SK-N-SH (cell line): ENCODE measurements around the gene SRD5A1. TPM values are rescaled to one million over a fixed set of nuclear protein-coding genes. Genes with fewer than 3 reads are reported as not detected.

Experiments
- CTCF ChIA-PET: fragments of 300-600, 350-600 bp; formaldehyde crosslinking; extraction: SDS; loops from one replicate; lab custom pipeline; 2021; lab: Yijun Ruan, JAX
- POLR2A ChIA-PET: fragments of 350-600 bp; sonication (Branson Sonifier 250); formaldehyde crosslinking; extraction: SDS; loops from one replicate; lab custom pipeline; 2020; ENCODE audit warnings: antibody characterized with exemption, inconsistent platforms; lab: Yijun Ruan, JAX
- DNase-seq: peaks from one replicate; pipeline ENCODE4 v3.0.0; 2012
- H2AFZ ChIP-seq: fragments of 200-600 bp; sonication (generic); 2 replicates; pipeline ENCODE4 v1.8.1; 2016; ENCODE audit warnings: antibody characterized with exemption, mild to moderate bottlenecking, low read depth
- H3F3A ChIP-seq: fragments of 200-600 bp; sonication (generic); replicated peaks from 2 replicates; pipeline ENCODE3; 2016; ENCODE audit warnings: antibody characterized with exemption, mild to moderate bottlenecking; ENCODE audit not compliant: insufficient read depth
- H3K27ac ChIP-seq, 2 experiments: fragments of 200-500 bp in 1 of 2; fragments of 200-600 bp in 1 of 2; sonication (Bioruptor generic) in 1 of 2; sonication (generic), shearing (Covaris generic) in 1 of 2; 2 replicates each; pipeline versions ENCODE4 v1.5.1 to v1.6.1; 2014 to 2016; ENCODE audit warnings: low read depth in 2 of 2, inconsistent platforms in 1 of 2, low read length in 1 of 2, mild to moderate bottlenecking in 1 of 2, mixed read lengths in 1 of 2
- H3K27me3 ChIP-seq: fragments of 200-600 bp; sonication (generic), shearing (Covaris generic); 2 replicates; pipeline ENCODE4 v1.6.1; 2016; ENCODE audit warnings: mixed run types; ENCODE audit not compliant: insufficient read depth
- H3K36me3 ChIP-seq, 2 experiments: fragments of 200-500 bp in 1 of 2; fragments of 200-600 bp in 1 of 2; sonication (Bioruptor generic) in 1 of 2; sonication (generic) in 1 of 2; replicated peaks in 1 of 2; 2 replicates each; pipeline versions ENCODE3 to v1.5.1; 2014 to 2016; ENCODE audit warnings: low read length in 1 of 2, mild to moderate bottlenecking in 1 of 2; ENCODE audit not compliant: insufficient read depth in 2 of 2, control insufficient read depth in 1 of 2
- H3K4me1 ChIP-seq, 2 experiments: fragments of 200-500 bp in 1 of 2; fragments of 200-600 bp in 1 of 2; sonication (Bioruptor generic) in 1 of 2; sonication (generic), shearing (Covaris generic) in 1 of 2; 2 replicates each; pipeline versions ENCODE4 v1.5.1 to v1.6.1; 2014 to 2016; ENCODE audit warnings: low read depth in 1 of 2, low read length in 1 of 2, mixed run types in 1 of 2; ENCODE audit not compliant: insufficient read depth in 2 of 2, control insufficient read depth in 1 of 2
- H3K4me2 ChIP-seq: fragments of 200-600 bp; sonication (generic), shearing (Covaris generic); 2 replicates; pipeline ENCODE4 v1.6.1; 2017; ENCODE audit warnings: mixed run types
- H3K4me3 ChIP-seq, 2 experiments: fragments of 200-500 bp in 1 of 2; fragments of 200-600 bp in 1 of 2; sonication (Bioruptor generic) in 1 of 2; sonication (generic), shearing (Covaris generic) in 1 of 2; 2 replicates each; pipeline versions ENCODE4 v1.5.1 to v1.8.1; 2014 to 2016; ENCODE audit warnings: low read depth in 2 of 2, inconsistent platforms in 1 of 2, low read length in 1 of 2, mild to moderate bottlenecking in 1 of 2, mixed read lengths in 1 of 2, moderate library complexity in 1 of 2
- H3K79me2 ChIP-seq: fragments of 200-600 bp; sonication (generic); 2 replicates; pipeline ENCODE4 v1.8.1; 2017; ENCODE audit warnings: mild to moderate bottlenecking; ENCODE audit not compliant: insufficient read depth
- H3K9ac ChIP-seq: fragments of 200-600 bp; sonication (generic); 2 replicates; pipeline ENCODE4 v1.6.1; 2017; ENCODE audit warnings: mixed run types
- H3K9me2 ChIP-seq: fragments of 200-600 bp; sonication (generic); 2 replicates; pipeline ENCODE4 v1.6.1; 2017; ENCODE audit warnings: mixed run types
- H3K9me3 ChIP-seq: fragments of 200-600 bp; sonication (generic); 2 replicates; pipeline ENCODE4 v1.6.1; 2017; ENCODE audit warnings: mixed run types, mild to moderate bottlenecking, moderate library complexity
- H4K20me1 ChIP-seq: fragments of 200-600 bp; sonication (generic); 2 replicates; pipeline ENCODE4 v1.6.1; 2017; ENCODE audit warnings: mild to moderate bottlenecking, mixed run types; ENCODE audit not compliant: insufficient read depth
- CHD2 ChIP-seq: fragments of 150-350 bp; IDR thresholded peaks from 2 replicates; pipeline ENCODE4 v1.6.1; 2018; ENCODE audit warnings: low read length; ENCODE audit not compliant: partially characterized antibody
- CTCF ChIP-seq: fragments of 200-600 bp; sonication (generic); IDR thresholded peaks from 2 replicates; pipeline ENCODE4 v1.6.1; 2017; ENCODE audit warnings: antibody characterized with exemption, mild to moderate bottlenecking, moderate library complexity
- EZH2phosphoT487 ChIP-seq: fragments of 200-600 bp; sonication (generic); IDR thresholded peaks from 2 replicates; pipeline ENCODE4 v1.6.1; 2017; ENCODE audit warnings: low read depth, mixed run types, mild to moderate bottlenecking, antibody characterized with exemption, moderate library complexity, borderline replicate concordance
- GABPA ChIP-seq: IDR thresholded peaks from 2 replicates; pipeline ENCODE4 v1.4.0; 2012; ENCODE audit warnings: low read depth, mild to moderate bottlenecking
- MEF2A ChIP-seq: IDR thresholded peaks from 2 replicates; pipeline ENCODE4 v1.4.0; 2012; ENCODE audit warnings: low read depth, borderline replicate concordance
- RAD21 ChIP-seq: IDR thresholded peaks from 2 replicates; pipeline ENCODE4 v1.6.1; 2012; ENCODE audit warnings: mild to moderate bottlenecking, low read length
- REST ChIP-seq: IDR thresholded peaks from 2 replicates; pipeline ENCODE4 v1.6.1; 2012; ENCODE audit warnings: mild to moderate bottlenecking, low read depth, low read length, moderate library complexity
- RXRA ChIP-seq: IDR thresholded peaks from 2 replicates; pipeline ENCODE4 v1.4.0; 2012; ENCODE audit warnings: low read depth, mild to moderate bottlenecking, borderline replicate concordance
- TAF1 ChIP-seq: IDR thresholded peaks from 2 replicates; pipeline ENCODE4 v1.6.1; 2012; ENCODE audit warnings: low read depth, mild to moderate bottlenecking, low read length, moderate library complexity, borderline replicate concordance
- TCF12 ChIP-seq: IDR thresholded peaks from 2 replicates; pipeline ENCODE4 v1.4.0; 2012
- TEAD4 ChIP-seq: IDR thresholded peaks from 2 replicates; pipeline ENCODE4 v1.4.0; 2012; ENCODE audit warnings: mild to moderate bottlenecking, borderline replicate concordance; ENCODE audit not compliant: insufficient read depth
- USF1 ChIP-seq: IDR thresholded peaks from 2 replicates; pipeline ENCODE4 v1.4.0; 2012; ENCODE audit warnings: low read depth, borderline replicate concordance
- YY1 ChIP-seq: IDR thresholded peaks from 2 replicates; pipeline ENCODE4 v1.4.0; 2012; ENCODE audit warnings: low read depth, mild to moderate bottlenecking
- ZBTB33 ChIP-seq: IDR thresholded peaks from 2 replicates; pipeline ENCODE4 v1.4.0; 2012; ENCODE audit warnings: low read depth, borderline replicate concordance
- WGBS: methylation state at CpG from one replicate; pipeline ENCODE4 v1.1.6; 2017; ENCODE audit warnings: low lambda C conversion rate; 5-methylcytosine and 5-hydroxymethylcytosine counted together
- polyA plus RNA-seq, 3 experiments: library from polyadenylated mRNA; depleted of rRNA; stranded (reverse); fragments of >200 nt; gene quantifications; 2 replicates each; pipeline ENCODE4 v1.2.3, GENCODE V29; 2012

SRD5A1 gene
- polyA plus RNA-seq, 1 of the 3 experiments (the other 2 are of a cell fraction), result 24.0 TPM

- Histone ChIP-seq H3K27me3 (no peaks in the 10 kb centered on the region), H3K4me1 (peaks cover 9 to 22% of the 10 kb centered on the region in 2 experiments; a peak in 3 of 4 replicates), H3K79me2 (no peaks in the 10 kb centered on the region), H3K9me3 (no peaks in the 10 kb centered on the region), H4K20me1 (no peaks in the 10 kb centered on the region), H3F3A (no peaks in the 10 kb centered on the region), H3K27ac (no peak overlapping the region), H3K4me3 (no peak overlapping the region), H3K9me2 (no peaks in the 10 kb centered on the region), H2AFZ (no peak overlapping the region), H3K36me3 (no peaks in the 10 kb centered on the region), H3K4me2 (no peak overlapping the region), H3K9ac (no peak overlapping the region)
- DNase-seq, result no peak
- WGBS, result 91% methylated on average over 6 of the region's 6 CpGs
- TF ChIP-seq CTCF (no peak), TEAD4 (no peak), REST (no peak), MEF2A (no peak), RXRA (no peak), TAF1 (no peak), GABPA (no peak), YY1 (no peak), EZH2phosphoT487 (no peak), RAD21 (no peak), ZBTB33 (no peak), CHD2 (no peak), TCF12 (no peak), USF1 (no peak)
- CTCF ChIA-PET, result interaction anchor here (1.1 kb wide), 1 partner anchor 27 kb away, joined by 3 read pairs; no protein-coding TSS in a partner anchor
- POLR2A ChIA-PET, result no interaction called here
These were observed 69.4 kb downstream of the SRD5A1 start for GRCh38 chr5:6702633-6703032.
